GM06990 (cell line): Measurements from ENCODE around the gene LRRC15.

Source experiments
- DNase-seq: peaks from one replicate; pipeline ENCODE4 v3.0.0-alpha.2; 2011; ENCODE audit not compliant: insufficient read length; ENCODE audit errors: extremely low read depth
- H3K27me3 ChIP-seq: replicated peaks from 2 replicates; pipeline ENCODE4 v1.6.0; 2011; ENCODE audit warnings: low read length; ENCODE audit not compliant: control insufficient read depth, insufficient read depth
- H3K36me3 ChIP-seq: 2 replicates; pipeline ENCODE4 v1.5.1; 2011; ENCODE audit warnings: low read length; ENCODE audit not compliant: control insufficient read depth, insufficient read depth
- H3K4me3 ChIP-seq: replicated peaks from 2 replicates; pipeline ENCODE4 v1.5.1; 2011; ENCODE audit warnings: low read depth, mild to moderate bottlenecking, control low read depth, low read length
- CTCF ChIP-seq: IDR thresholded peaks from 2 replicates; pipeline ENCODE4 v1.5.1; 2011; ENCODE audit warnings: low read length, control low read depth, mild to moderate bottlenecking, inconsistent platforms; ENCODE audit not compliant: insufficient read depth, poor library complexity, severe bottlenecking

LRRC15 gene

GRCh38 chr3:194401868-194402329 is 32.4 kb upstream of the LRRC15 start:
- Histone ChIP-seq H3K36me3 (no peaks in the 10 kb centered on the region), H3K27me3 (no peaks in the 10 kb centered on the region; the same call in 1 of the 2 replicates), H3K4me3 (no peak overlapping the region)
- no peak for TF ChIP-seq CTCF
- no peak for DNase-seq

DNA sequence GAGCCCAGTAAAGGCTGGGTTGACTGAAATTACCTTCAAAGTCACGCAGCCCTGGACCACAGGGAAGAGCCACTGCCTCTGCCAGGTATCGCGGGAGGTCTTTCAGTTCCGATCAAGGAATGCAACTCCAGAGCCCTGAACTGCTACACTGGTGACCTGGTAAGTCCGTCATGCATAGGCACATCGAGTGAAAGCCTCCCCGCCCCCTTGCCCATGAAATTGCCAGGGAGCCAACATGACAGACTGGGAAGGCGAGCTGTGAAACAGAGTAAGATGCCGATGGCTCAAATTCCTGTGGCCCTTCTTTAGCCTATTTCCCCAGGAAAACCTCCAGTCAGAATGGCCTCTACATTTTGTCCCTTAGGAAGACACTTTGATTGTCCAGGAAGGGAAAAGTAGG is 31.8 kb upstream of the LRRC15 start:
- no peak overlapping the region for H3K4me3 ChIP-seq
- no peaks in the 10 kb centered on the region for H3K36me3 ChIP-seq
- no peak for DNase-seq
- no peaks in the 10 kb centered on the region; the same call in 1 of the 2 replicates for H3K27me3 ChIP-seq
- no peak for TF ChIP-seq CTCF

GRCh38 chr3:194399874-194400411 is 30.4 kb upstream of the LRRC15 start:
- Histone ChIP-seq H3K36me3 (no peaks in the 10 kb centered on the region), H3K27me3 (no peaks in the 10 kb centered on the region; the same call in 1 of the 2 replicates), H3K4me3 (no peak overlapping the region)
- DNase-seq, result no peak
- no peak for TF ChIP-seq CTCF

DNA sequence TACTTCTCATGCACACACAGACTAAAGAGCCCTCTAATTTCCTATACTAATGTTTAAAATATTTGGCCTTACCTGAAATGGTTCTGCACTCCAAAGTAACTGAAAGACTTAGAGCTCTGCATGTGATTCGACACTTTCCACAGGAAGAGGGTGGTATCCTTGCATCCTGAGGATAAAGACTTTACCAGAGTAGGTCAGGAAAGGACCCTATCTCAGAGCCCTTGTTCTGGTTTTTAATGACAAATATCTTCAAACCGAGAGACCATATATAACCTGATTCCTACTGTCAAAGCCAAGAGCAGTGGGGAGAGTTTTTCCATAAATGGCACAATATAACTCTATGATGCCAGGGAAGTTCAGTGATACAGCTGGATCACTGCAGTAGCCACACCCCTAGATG is 29.6 kb upstream of the LRRC15 start, which contains the start of gene GP5:
Gene GP5 (minus strand): TSS at position 101 of the 400 bp plus-strand sequence. CDS start 984 bp downstream, outside the sequence.
- Histone ChIP-seq H3K36me3 (no peaks in the 10 kb centered on the region), H3K27me3 (no peaks in the 10 kb centered on the region; the same call in 1 of the 2 replicates), H3K4me3 (no peak within 1 kb of the TSS)
- DNase-seq, result no peak
- no peak for TF ChIP-seq CTCF

GRCh38 chr3:194397757-194398312 is 28.3 kb upstream of the LRRC15 start:
- no peak overlapping the region for H3K4me3 ChIP-seq
- H3K27me3 ChIP-seq, result no peaks in the 10 kb centered on the region; the same call in 1 of the 2 replicates
- DNase-seq, result peak; percentile 43
- H3K36me3 ChIP-seq, result no peaks in the 10 kb centered on the region
- TF ChIP-seq CTCF, result no peak
